HEK293 (cell line): ENCODE results near the gene C1orf21.
A peak's percentile ranks its signal among the peaks of the same experiment; 100 is the strongest.

Experiments used
- BCL11B ChIP-seq: fragments of 450-650 bp; formaldehyde crosslinking; IDR thresholded peaks from 2 replicates; pipeline ENCODE4 v1.5.1; 2016; ENCODE audit warnings: low read depth, missing biosample characterization, missing genetic modification characterization
- GLIS1 ChIP-seq: fragments of 450-650 bp; formaldehyde crosslinking; IDR thresholded peaks from 2 replicates; pipeline ENCODE4 v1.5.1; 2016; ENCODE audit warnings: missing biosample characterization, missing genetic modification characterization
- KLF9 ChIP-seq: fragments of 450-650 bp; formaldehyde crosslinking; IDR thresholded peaks from 2 replicates; pipeline ENCODE4 v1.5.1; 2016; ENCODE audit warnings: missing biosample characterization, missing genetic modification characterization, low read depth
- SETDB1 ChIP-seq: IDR thresholded peaks from one replicate; pipeline ENCODE4 v1.6.1; 2017; ENCODE audit warnings: mild to moderate bottlenecking, low read length, moderate library complexity, mixed read lengths; ENCODE audit not compliant: insufficient read length
- WT1 ChIP-seq: fragments of 450-650 bp; formaldehyde crosslinking; IDR thresholded peaks from 2 replicates; pipeline ENCODE4 v1.5.1; 2016; ENCODE audit warnings: missing biosample characterization, missing genetic modification characterization
- ZBTB1 ChIP-seq: fragments of 450-650 bp; formaldehyde crosslinking; IDR thresholded peaks from 2 replicates; pipeline ENCODE4 v1.5.1; 2016; ENCODE audit warnings: missing biosample characterization, missing genetic modification characterization
- ZBTB48 ChIP-seq: fragments of 450-650 bp; formaldehyde crosslinking; IDR thresholded peaks from 2 replicates; pipeline ENCODE4 v1.5.1; 2016; ENCODE audit warnings: missing biosample characterization, missing genetic modification characterization
- ZNF114 ChIP-seq: fragments of 450-650 bp; formaldehyde crosslinking; IDR thresholded peaks from 2 replicates; pipeline ENCODE4 v1.5.0; 2017; ENCODE audit warnings: missing biosample characterization, missing genetic modification characterization
- ZNF169 ChIP-seq: fragments of 450-650 bp; formaldehyde crosslinking; IDR thresholded peaks from 2 replicates; pipeline ENCODE4 v1.5.1; 2016; ENCODE audit warnings: missing biosample characterization, missing genetic modification characterization
- ZNF211 ChIP-seq: fragments of 450-650 bp; formaldehyde crosslinking; IDR thresholded peaks from 2 replicates; pipeline ENCODE4 v1.5.1; 2016; ENCODE audit warnings: low read depth, missing biosample characterization, missing genetic modification characterization
- ZNF266 ChIP-seq: fragments of 450-650 bp; formaldehyde crosslinking; IDR thresholded peaks from 2 replicates; pipeline ENCODE4 v1.5.1; 2016; ENCODE audit warnings: missing biosample characterization, missing genetic modification characterization, low read depth
- ZNF311 ChIP-seq: fragments of 450-650 bp; formaldehyde crosslinking; IDR thresholded peaks from 2 replicates; pipeline ENCODE4 v1.5.1; 2017; ENCODE audit warnings: missing biosample characterization, missing genetic modification characterization, borderline replicate concordance
- ZNF621 ChIP-seq: fragments of 450-650 bp; formaldehyde crosslinking; IDR thresholded peaks from 2 replicates; pipeline ENCODE4 v1.5.1; 2017; ENCODE audit warnings: missing biosample characterization, missing genetic modification characterization
- ZNF768 ChIP-seq: fragments of 450-650 bp; formaldehyde crosslinking; IDR thresholded peaks from 2 replicates; pipeline ENCODE4 v1.5.1; 2018; ENCODE audit warnings: missing biosample characterization, mild to moderate bottlenecking, missing genetic modification characterization
- ZSCAN23 ChIP-seq: fragments of 450-650 bp; formaldehyde crosslinking; IDR thresholded peaks from 2 replicates; pipeline ENCODE4 v1.5.1; 2016; ENCODE audit warnings: missing biosample characterization, missing genetic modification characterization
- TF ChIP-seq, protein P1 (sequence below): fragments of 450-650 bp; formaldehyde crosslinking; IDR thresholded peaks from 2 replicates; pipeline ENCODE4 v1.5.1; 2016; ENCODE audit warnings: missing biosample characterization, missing genetic modification characterization
- TF ChIP-seq, protein P2 (sequence below): fragments of 450-650 bp; formaldehyde crosslinking; conservative IDR thresholded peaks from 2 replicates; pipeline ENCODE4 v1.5.1; 2016; ENCODE audit warnings: low read depth, missing biosample characterization, missing genetic modification characterization
- TF ChIP-seq, protein P3 (sequence below): fragments of 450-650 bp; formaldehyde crosslinking; IDR thresholded peaks from 2 replicates; pipeline ENCODE4 v1.5.1; 2016; ENCODE audit warnings: missing biosample characterization, missing genetic modification characterization
- TF ChIP-seq, protein P4 (sequence below): sonication (generic); formaldehyde crosslinking; IDR thresholded peaks from 2 replicates; pipeline ENCODE4 v1.8.1; 2022; ENCODE audit warnings: mild to moderate bottlenecking, moderate library complexity, missing genetic modification reagents
- TF ChIP-seq, protein P5 (sequence below): fragments of 450-650 bp; formaldehyde crosslinking; IDR thresholded peaks from 2 replicates; pipeline ENCODE4 v1.5.1; 2016; ENCODE audit warnings: missing biosample characterization, missing genetic modification characterization
- TF ChIP-seq, protein P6 (sequence below): fragments of 450-650 bp; formaldehyde crosslinking; IDR thresholded peaks from 2 replicates; pipeline ENCODE4 v1.5.1; 2016; ENCODE audit warnings: missing biosample characterization, missing genetic modification characterization
- TF ChIP-seq, protein P7 (sequence below): fragments of 450-650 bp; formaldehyde crosslinking; IDR thresholded peaks from 2 replicates; pipeline ENCODE4 v1.5.1; 2016; ENCODE audit warnings: missing biosample characterization, missing genetic modification characterization

Gene C1orf21

DNA sequence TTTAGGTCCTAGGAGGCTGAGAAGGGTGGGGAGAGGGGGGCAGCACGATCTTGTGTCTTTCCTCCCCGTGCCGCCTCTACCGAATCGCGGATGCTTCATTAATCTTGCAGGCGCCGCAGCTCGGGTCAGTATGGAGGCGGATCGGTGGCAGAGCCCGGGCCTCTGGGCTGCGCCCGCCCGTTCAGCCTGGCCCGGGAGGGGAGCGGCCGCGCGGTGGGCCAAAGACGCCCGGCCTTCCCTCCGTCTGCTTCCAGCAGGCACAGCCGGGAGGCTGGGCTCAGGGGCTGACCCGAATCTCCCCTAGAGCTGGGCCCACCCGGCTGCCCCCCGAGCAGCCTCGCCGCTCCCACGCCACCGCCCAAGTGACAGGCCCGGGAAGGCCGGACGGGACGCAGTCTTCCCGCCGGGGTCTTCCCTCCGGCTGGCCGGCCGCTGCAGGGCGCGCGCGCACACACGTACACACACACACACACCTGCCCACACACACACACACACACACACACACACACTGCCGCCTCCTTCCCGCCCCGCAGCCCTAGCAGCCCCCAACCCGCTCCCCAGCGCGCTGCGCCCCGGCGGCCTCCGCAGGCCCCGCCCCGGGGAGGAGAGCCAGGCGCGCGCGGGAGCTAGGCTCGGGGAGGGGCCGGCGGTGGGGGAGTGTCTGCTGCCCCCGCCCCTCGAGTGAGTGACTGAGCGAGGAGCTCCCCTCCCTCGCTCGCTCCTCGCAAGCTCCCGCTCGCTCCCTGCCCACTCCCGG lies at the start of gene C1orf21 (continued):
- TF ChIP-seq, protein P1, sequence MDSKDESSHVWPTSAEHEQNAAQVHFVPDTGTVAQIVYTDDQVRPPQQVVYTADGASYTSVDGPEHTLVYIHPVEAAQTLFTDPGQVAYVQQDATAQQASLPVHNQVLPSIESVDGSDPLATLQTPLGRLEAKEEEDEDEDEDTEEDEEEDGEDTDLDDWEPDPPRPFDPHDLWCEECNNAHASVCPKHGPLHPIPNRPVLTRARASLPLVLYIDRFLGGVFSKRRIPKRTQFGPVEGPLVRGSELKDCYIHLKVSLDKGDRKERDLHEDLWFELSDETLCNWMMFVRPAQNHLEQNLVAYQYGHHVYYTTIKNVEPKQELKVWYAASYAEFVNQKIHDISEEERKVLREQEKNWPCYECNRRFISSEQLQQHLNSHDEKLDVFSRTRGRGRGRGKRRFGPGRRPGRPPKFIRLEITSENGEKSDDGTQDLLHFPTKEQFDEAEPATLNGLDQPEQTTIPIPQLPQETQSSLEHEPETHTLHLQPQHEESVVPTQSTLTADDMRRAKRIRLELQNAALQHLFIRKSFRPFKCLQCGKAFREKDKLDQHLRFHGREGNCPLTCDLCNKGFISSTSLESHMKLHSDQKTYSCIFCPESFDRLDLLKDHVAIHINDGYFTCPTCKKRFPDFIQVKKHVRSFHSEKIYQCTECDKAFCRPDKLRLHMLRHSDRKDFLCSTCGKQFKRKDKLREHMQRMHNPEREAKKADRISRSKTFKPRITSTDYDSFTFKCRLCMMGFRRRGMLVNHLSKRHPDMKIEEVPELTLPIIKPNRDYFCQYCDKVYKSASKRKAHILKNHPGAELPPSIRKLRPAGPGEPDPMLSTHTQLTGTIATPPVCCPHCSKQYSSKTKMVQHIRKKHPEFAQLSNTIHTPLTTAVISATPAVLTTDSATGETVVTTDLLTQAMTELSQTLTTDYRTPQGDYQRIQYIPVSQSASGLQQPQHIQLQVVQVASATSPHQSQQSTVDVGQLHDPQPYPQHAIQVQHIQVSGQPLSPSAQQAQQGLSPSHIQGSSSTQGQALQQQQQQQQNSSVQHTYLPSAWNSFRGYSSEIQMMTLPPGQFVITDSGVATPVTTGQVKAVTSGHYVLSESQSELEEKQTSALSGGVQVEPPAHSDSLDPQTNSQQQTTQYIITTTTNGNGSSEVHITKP (tag by site-specific recombination): 0 out of 2 replicates have a peak, but pooled peaks have one; percentile 64
- TF ChIP-seq ZNF311 (no peak), KLF9 (tag by site-specific recombination) (peak; percentile 90), ZNF621 (no peak), ZSCAN23 (tag by site-specific recombination) (no peak; the same call in 1 of the 2 replicates), GLIS1 (peak; percentile 81), SETDB1 (no peak), WT1 (tag by site-specific recombination) (peak; percentile 66; the same call in 1 of the 2 replicates), ZBTB48 (tag by site-specific recombination) (peak; percentile 97), ZNF768 (tag by site-specific recombination) (peak; percentile 5; the same call in 1 of the 2 replicates), ZNF211 (tag by site-specific recombination) (peak; percentile 35; the same call in 1 of the 2 replicates), BCL11B (tag by site-specific recombination) (peak; percentile 68; the same call in 1 of the 2 replicates), ZNF169 (tag by site-specific recombination) (peak; percentile 84; the same call in 1 of the 2 replicates), ZBTB1 (tag by site-specific recombination) (peak; percentile 70; the same call in 1 of the 2 replicates), ZNF266 (tag by site-specific recombination) (peak; percentile 86), ZNF114 (tag by site-specific recombination) (no peak)
- TF ChIP-seq, protein P2, sequence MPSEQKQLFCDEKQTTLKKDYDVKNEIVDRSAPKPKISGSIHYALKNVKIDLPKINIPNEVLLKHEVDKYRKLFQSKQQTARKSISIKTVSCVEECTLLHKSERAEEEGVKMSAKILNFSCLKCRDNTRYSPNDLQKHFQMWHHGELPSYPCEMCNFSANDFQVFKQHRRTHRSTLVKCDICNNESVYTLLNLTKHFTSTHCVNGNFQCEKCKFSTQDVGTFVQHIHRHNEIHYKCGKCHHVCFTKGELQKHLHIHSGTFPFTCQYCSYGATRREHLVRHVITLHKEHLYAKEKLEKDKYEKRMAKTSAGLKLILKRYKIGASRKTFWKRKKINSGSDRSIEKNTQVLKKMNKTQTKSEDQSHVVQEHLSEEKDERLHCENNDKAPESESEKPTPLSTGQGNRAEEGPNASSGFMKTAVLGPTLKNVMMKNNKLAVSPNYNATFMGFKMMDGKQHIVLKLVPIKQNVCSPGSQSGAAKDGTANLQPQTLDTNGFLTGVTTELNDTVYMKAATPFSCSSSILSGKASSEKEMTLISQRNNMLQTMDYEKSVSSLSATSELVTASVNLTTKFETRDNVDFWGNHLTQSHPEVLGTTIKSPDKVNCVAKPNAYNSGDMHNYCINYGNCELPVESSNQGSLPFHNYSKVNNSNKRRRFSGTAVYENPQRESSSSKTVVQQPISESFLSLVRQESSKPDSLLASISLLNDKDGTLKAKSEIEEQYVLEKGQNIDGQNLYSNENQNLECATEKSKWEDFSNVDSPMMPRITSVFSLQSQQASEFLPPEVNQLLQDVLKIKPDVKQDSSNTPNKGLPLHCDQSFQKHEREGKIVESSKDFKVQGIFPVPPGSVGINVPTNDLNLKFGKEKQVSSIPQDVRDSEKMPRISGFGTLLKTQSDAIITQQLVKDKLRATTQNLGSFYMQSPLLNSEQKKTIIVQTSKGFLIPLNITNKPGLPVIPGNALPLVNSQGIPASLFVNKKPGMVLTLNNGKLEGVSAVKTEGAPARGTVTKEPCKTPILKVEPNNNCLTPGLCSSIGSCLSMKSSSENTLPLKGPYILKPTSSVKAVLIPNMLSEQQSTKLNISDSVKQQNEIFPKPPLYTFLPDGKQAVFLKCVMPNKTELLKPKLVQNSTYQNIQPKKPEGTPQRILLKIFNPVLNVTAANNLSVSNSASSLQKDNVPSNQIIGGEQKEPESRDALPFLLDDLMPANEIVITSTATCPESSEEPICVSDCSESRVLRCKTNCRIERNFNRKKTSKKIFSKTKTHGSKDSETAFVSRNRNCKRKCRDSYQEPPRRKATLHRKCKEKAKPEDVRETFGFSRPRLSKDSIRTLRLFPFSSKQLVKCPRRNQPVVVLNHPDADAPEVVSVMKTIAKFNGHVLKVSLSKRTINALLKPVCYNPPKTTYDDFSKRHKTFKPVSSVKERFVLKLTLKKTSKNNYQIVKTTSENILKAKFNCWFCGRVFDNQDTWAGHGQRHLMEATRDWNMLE: peak; percentile 56; the same call in 1 of the 2 replicates
- TF ChIP-seq, protein P3, sequence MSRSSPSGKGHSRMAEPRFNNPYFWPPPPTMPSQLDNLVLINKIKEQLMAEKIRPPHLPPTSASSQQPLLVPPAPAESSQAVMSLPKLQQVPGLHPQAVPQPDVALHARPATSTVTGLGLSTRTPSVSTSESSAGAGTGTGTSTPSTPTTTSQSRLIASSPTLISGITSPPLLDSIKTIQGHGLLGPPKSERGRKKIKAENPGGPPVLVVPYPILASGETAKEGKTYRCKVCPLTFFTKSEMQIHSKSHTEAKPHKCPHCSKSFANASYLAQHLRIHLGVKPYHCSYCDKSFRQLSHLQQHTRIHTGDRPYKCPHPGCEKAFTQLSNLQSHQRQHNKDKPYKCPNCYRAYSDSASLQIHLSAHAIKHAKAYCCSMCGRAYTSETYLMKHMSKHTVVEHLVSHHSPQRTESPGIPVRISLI (tag by site-specific recombination): 0 out of 2 replicates have a peak, but pooled peaks have one; percentile 29
- TF ChIP-seq, protein P4, sequence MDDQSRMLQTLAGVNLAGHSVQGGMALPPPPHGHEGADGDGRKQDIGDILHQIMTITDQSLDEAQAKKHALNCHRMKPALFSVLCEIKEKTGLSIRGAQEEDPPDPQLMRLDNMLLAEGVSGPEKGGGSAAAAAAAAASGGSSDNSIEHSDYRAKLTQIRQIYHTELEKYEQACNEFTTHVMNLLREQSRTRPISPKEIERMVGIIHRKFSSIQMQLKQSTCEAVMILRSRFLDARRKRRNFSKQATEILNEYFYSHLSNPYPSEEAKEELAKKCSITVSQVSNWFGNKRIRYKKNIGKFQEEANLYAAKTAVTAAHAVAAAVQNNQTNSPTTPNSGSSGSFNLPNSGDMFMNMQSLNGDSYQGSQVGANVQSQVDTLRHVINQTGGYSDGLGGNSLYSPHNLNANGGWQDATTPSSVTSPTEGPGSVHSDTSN (CRISPR knock-in tag): peak; percentile 79
- TF ChIP-seq, protein P5, sequence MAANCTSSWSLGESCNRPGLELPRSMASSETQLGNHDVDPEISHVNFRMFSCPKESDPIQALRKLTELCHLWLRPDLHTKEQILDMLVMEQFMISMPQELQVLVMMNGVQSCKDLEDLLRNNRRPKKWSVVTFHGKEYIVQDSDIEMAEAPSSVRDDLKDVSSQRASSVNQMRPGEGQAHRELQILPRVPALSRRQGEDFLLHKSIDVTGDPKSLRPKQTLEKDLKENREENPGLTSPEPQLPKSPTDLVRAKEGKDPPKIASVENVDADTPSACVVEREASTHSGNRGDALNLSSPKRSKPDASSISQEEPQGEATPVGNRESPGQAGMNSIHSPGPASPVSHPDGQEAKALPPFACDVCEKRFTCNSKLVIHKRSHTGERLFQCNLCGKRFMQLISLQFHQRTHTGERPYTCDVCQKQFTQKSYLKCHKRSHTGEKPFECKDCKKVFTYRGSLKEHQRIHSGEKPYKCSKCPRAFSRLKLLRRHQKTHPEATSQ: peak; percentile 99
- TF ChIP-seq, protein P6, sequence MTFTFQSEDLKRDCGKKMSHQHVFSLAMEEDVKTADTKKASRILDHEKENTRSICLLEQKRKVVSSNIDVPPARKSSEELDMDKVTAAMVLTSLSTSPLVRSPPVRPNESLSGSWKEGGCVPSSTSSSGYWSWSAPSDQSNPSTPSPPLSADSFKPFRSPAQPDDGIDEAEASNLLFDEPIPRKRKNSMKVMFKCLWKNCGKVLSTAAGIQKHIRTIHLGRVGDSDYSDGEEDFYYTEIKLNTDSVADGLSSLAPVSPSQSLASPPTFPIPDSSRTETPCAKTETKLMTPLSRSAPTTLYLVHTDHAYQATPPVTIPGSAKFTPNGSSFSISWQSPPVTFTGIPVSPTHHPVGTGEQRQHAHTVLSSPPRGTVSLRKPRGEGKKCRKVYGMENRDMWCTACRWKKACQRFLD (tag by site-specific recombination): no peak
- TF ChIP-seq, protein P7, sequence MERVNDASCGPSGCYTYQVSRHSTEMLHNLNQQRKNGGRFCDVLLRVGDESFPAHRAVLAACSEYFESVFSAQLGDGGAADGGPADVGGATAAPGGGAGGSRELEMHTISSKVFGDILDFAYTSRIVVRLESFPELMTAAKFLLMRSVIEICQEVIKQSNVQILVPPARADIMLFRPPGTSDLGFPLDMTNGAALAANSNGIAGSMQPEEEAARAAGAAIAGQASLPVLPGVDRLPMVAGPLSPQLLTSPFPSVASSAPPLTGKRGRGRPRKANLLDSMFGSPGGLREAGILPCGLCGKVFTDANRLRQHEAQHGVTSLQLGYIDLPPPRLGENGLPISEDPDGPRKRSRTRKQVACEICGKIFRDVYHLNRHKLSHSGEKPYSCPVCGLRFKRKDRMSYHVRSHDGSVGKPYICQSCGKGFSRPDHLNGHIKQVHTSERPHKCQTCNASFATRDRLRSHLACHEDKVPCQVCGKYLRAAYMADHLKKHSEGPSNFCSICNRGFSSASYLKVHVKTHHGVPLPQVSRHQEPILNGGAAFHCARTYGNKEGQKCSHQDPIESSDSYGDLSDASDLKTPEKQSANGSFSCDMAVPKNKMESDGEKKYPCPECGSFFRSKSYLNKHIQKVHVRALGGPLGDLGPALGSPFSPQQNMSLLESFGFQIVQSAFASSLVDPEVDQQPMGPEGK: peak; percentile 98
